Measurements from ENCODE around the gene CIAO3. TPM values are rescaled to one million over a fixed set of nuclear protein-coding genes. Genes with fewer than 3 reads are reported as not detected.
"Not testable (repeated sequence)": the region's sequence is repeated elsewhere in the genome, so short reads cannot be mapped to it uniquely, and the experiment has no call there.

The CIAO3 gene
- total RNA-seq, 2 donors from 2014 or later, result 56.7 to 76.6 TPM

- peaks cover 23% of the 10 kb centered on the region for H3K27me3 ChIP-seq (replicated peaks; ENCODE audit: insufficient read depth)
- no peaks in the 10 kb centered on the region for H3K36me3 ChIP-seq
- intact Hi-C loops (cut with DNase I), result no loop called here
- H3K27ac ChIP-seq, result no peak overlapping the region
- DNase-seq (ENCODE audit: low spot score), result no peak
- no peaks in the 10 kb centered on the region for H3K9me3 ChIP-seq
- peaks cover 11% of the 10 kb centered on the region for H3K4me1 ChIP-seq (replicated peaks)
- WGBS, result 7% methylated on average over 37 of the region's 37 CpGs
- H3K4me3 ChIP-seq, result no peak overlapping the region
- TF ChIP-seq POLR2AphosphoS5 (IDR thresholded peaks at IDR 0.05), result no peak
- TF ChIP-seq POLR2A (IDR thresholded peaks at IDR 0.05), result no peak
- no peak for TF ChIP-seq CTCF (IDR thresholded peaks at IDR 0.05)
Observed at GRCh38 chr16:693766-694165, 47.0 kb downstream of the CIAO3 start.

GRCh38 chr16:693364-693763, 47.4 kb downstream of the CIAO3 start:
- DNase-seq (ENCODE audit: low spot score), result no peak
- Histone ChIP-seq H3K4me1 (replicated peaks) (peaks cover 11% of the 10 kb centered on the region), H3K27me3 (replicated peaks; ENCODE audit: insufficient read depth) (peaks cover 23% of the 10 kb centered on the region), H3K27ac (no peak overlapping the region), H3K36me3 (no peaks in the 10 kb centered on the region), H3K4me3 (no peak overlapping the region), H3K9me3 (no peaks in the 10 kb centered on the region)
- TF ChIP-seq POLR2A (IDR thresholded peaks at IDR 0.05) (no peak), POLR2AphosphoS5 (IDR thresholded peaks at IDR 0.05) (no peak), CTCF (IDR thresholded peaks at IDR 0.05) (no peak)
- intact Hi-C loops (cut with DNase I), result no loop called here
- 45% methylated on average over 21 of the region's 22 CpGs for WGBS

- DNase-seq (ENCODE audit: low spot score), result no peak
- no peaks in the 10 kb centered on the region for H3K36me3 ChIP-seq
- peaks cover 11% of the 10 kb centered on the region for H3K4me1 ChIP-seq (replicated peaks)
- H3K27me3 ChIP-seq (replicated peaks; ENCODE audit: insufficient read depth), result peaks cover 23% of the 10 kb centered on the region
- intact Hi-C loops (cut with DNase I), result no loop called here
- 67% methylated on average over 10 of the region's 10 CpGs for WGBS
- TF ChIP-seq POLR2A (IDR thresholded peaks at IDR 0.05) (no peak), POLR2AphosphoS5 (IDR thresholded peaks at IDR 0.05) (no peak), CTCF (IDR thresholded peaks at IDR 0.05) (no peak)
- no peak overlapping the region for H3K27ac ChIP-seq
- H3K4me3 ChIP-seq, result no peak overlapping the region
- H3K9me3 ChIP-seq, result no peaks in the 10 kb centered on the region
Observed at GRCh38 chr16:692356-693108, 48.3 kb downstream of the CIAO3 start.

- intact Hi-C loops (cut with DNase I); H3K27ac ChIP-seq: not testable (repeated sequence)
- peaks cover 11% of the 10 kb centered on the region for H3K4me1 ChIP-seq (replicated peaks)
Observed at GRCh38 chr16:691242-691641, 49.6 kb downstream of the CIAO3 start.

GRCh38 chr16:689175-689897, 51.5 kb downstream of the CIAO3 start:
- H3K9me3 ChIP-seq, result no peaks in the 10 kb centered on the region
- H3K4me1 ChIP-seq (replicated peaks), result peaks cover 17% of the 10 kb centered on the region
- intact Hi-C loops (cut with DNase I), result no loop called here
- WGBS, result 85% methylated on average over 24 of the region's 26 CpGs
- DNase-seq (ENCODE audit: low spot score), result no peak
- H3K4me3 ChIP-seq, result peak overlapping the region; percentile 70 to 74
- TF ChIP-seq CTCF (IDR thresholded peaks at IDR 0.05) (no peak), POLR2AphosphoS5 (IDR thresholded peaks at IDR 0.05) (no peak), POLR2A (IDR thresholded peaks at IDR 0.05) (no peak)
- no peaks in the 10 kb centered on the region for H3K36me3 ChIP-seq
- peaks cover 9% of the 10 kb centered on the region for H3K27me3 ChIP-seq (replicated peaks; ENCODE audit: insufficient read depth)
- peak overlapping the region in 1 of 2 donors; percentile 64 for H3K27ac ChIP-seq

More at GRCh38 chr16:691242-691641, 49.6 kb downstream of the CIAO3 start:
- not testable (repeated sequence) for H3K9me3 ChIP-seq; H3K36me3 ChIP-seq; DNase-seq (ENCODE audit: low spot score); H3K4me3 ChIP-seq
- WGBS, result 70% methylated on average over 16 of the region's 16 CpGs
- peaks cover 21% of the 10 kb centered on the region for H3K27me3 ChIP-seq (replicated peaks; ENCODE audit: insufficient read depth)

Data from prostate gland (tissue), 2 donors.